Endothelial cell (in vitro differentiated cells): ENCODE measurements around the gene PRL. TPM values are rescaled to one million over a fixed set of nuclear protein-coding genes. Genes with fewer than 3 reads are reported as not detected.

Source experiments
- DNase-seq: peaks from one replicate; pipeline ENCODE4 v3.0.0; 2021; ENCODE audit warnings: low spot score
- H3K27ac Mint-ChIP-seq: one replicate; pipeline ENCODE4 v1.8.0; 2021; ENCODE audit warnings: mixed read lengths, inconsistent platforms; ENCODE audit not compliant: unreplicated experiment
- H3K27me3 Mint-ChIP-seq: one replicate; pipeline ENCODE4 v1.8.0; 2021; ENCODE audit warnings: mild to moderate bottlenecking, moderate library complexity, mixed read lengths, inconsistent platforms; ENCODE audit not compliant: unreplicated experiment
- H3K36me3 Mint-ChIP-seq: one replicate; pipeline ENCODE4 v1.8.0; 2021; ENCODE audit warnings: mild to moderate bottlenecking, low read depth, mixed read lengths, inconsistent platforms; ENCODE audit not compliant: unreplicated experiment
- H3K4me1 Mint-ChIP-seq: one replicate; pipeline ENCODE4 v1.8.0; 2021; ENCODE audit warnings: mild to moderate bottlenecking, mixed read lengths, inconsistent platforms; ENCODE audit not compliant: unreplicated experiment
- H3K4me3 Mint-ChIP-seq: one replicate; pipeline ENCODE4 v1.8.0; 2021; ENCODE audit warnings: mild to moderate bottlenecking, mixed read lengths, inconsistent platforms; ENCODE audit not compliant: unreplicated experiment
- H3K9me3 Mint-ChIP-seq: one replicate; pipeline ENCODE4 v1.8.0; 2021; ENCODE audit warnings: mixed read lengths, inconsistent platforms; ENCODE audit not compliant: unreplicated experiment
- CTCF ChIP-seq: fragments of 200-600 bp; sonication (generic); IDR thresholded peaks from one replicate; pipeline ENCODE4 v1.5.0; 2021; ENCODE audit warnings: antibody characterized with exemption; ENCODE audit not compliant: unreplicated experiment
- total RNA-seq: library from RNA; stranded (reverse); fragmentation: NEBNext Ultra II Directional; extraction: Animal tissue kit (Norgen Biotek cat#: 25700); gene quantifications from one replicate; pipeline ENCODE4 v1.2.1, GENCODE V29; 2021; ENCODE audit not compliant: unreplicated experiment

Gene PRL
- total RNA-seq, 1 donor from 2014 or later: not detected

GRCh38 chr6:22313796-22314195 is 17.0 kb upstream of the PRL start:
- Mint-ChIP-seq H3K36me3 (peaks cover 18% of the 10 kb centered on the region), H3K4me3 (no peak overlapping the region), H3K9me3 (peaks cover 19% of the 10 kb centered on the region), H3K27me3 (peaks cover 7% of the 10 kb centered on the region), H3K4me1 (no peaks in the 10 kb centered on the region), H3K27ac (no peak overlapping the region)
- no peak for TF ChIP-seq CTCF
- DNase-seq: no peak

GRCh38 chr6:22308939-22309338 is 12.1 kb upstream of the PRL start:
- Mint-ChIP-seq H3K9me3 (peaks cover 19% of the 10 kb centered on the region), H3K27ac (no peak overlapping the region), H3K36me3 (peaks cover 12% of the 10 kb centered on the region), H3K4me3 (no peak overlapping the region), H3K4me1 (no peaks in the 10 kb centered on the region), H3K27me3 (peaks cover 4% of the 10 kb centered on the region)
- DNase-seq: no peak
- TF ChIP-seq CTCF: no peak

GRCh38 chr6:22306741-22307466 is 10.1 kb upstream of the PRL start:
- no peak for DNase-seq
- peaks cover 4% of the 10 kb centered on the region for H3K27me3 Mint-ChIP-seq
- H3K4me1 Mint-ChIP-seq: no peaks in the 10 kb centered on the region
- H3K27ac Mint-ChIP-seq: no peak overlapping the region
- peaks cover 7% of the 10 kb centered on the region for H3K36me3 Mint-ChIP-seq
- H3K4me3 Mint-ChIP-seq: no peak overlapping the region
- no peak for TF ChIP-seq CTCF
- H3K9me3 Mint-ChIP-seq: peaks cover 17% of the 10 kb centered on the region

GRCh38 chr6:22302838-22303237 is 6.0 kb upstream of the PRL start:
- Mint-ChIP-seq H3K36me3 (no peaks in the 10 kb centered on the region), H3K9me3 (no peaks in the 10 kb centered on the region), H3K27me3 (no peaks in the 10 kb centered on the region), H3K27ac (no peak overlapping the region), H3K4me3 (no peak overlapping the region), H3K4me1 (peaks cover 3% of the 10 kb centered on the region)
- DNase-seq: no peak
- TF ChIP-seq CTCF: no peak

GRCh38 chr6:22300273-22300998 is 3.6 kb upstream of the PRL start:
- Mint-ChIP-seq H3K4me1 (peaks cover 6% of the 10 kb centered on the region), H3K4me3 (no peak overlapping the region), H3K9me3 (no peaks in the 10 kb centered on the region), H3K27ac (no peak overlapping the region), H3K27me3 (no peaks in the 10 kb centered on the region), H3K36me3 (no peaks in the 10 kb centered on the region)
- no peak for DNase-seq
- TF ChIP-seq CTCF: no peak
